K562 treated with DMSO at 1 percent for 4 hours (cell line): Measurements from ENCODE around the gene BEND3. TPM values are rescaled to one million over a fixed set of nuclear protein-coding genes. Genes with fewer than 3 reads are reported as not detected.

Experiments
- total RNA-seq: library from RNA; unstranded; fragments of 300-600 nt; gene quantifications from 2 replicates; pipeline ENCODE4 v1.2.3, GENCODE V29; 2022; ENCODE audit not compliant: insufficient read depth

BEND3 gene
- 0.78 and 1.3 TPM in 2 replicates for total RNA-seq

GRCh38 chr6:107114926-107115694 lies at the start of gene BEND3:
BEND3 (minus strand) TSS chr6:107115515; CDS start chr6:107099285, 16,230 bp downstream.

Other genes with a start within 250 kb of the BEND3 start
- 144 and 275 TPM in 2 replicates for gene CD24, start 140.8 kb downstream of the BEND3 start, total RNA-seq
- 7.5 and 17.0 TPM in 2 replicates for gene MTRES1, start 87.3 kb downstream of the BEND3 start, total RNA-seq